IMR-90 (cell line): Measurements from ENCODE around the gene UXS1.

Source experiments
- BHLHE40 ChIP-seq: fragments of 150-350 bp; IDR thresholded peaks from 2 replicates; pipeline ENCODE4 v1.6.1; 2016; ENCODE audit warnings: mild to moderate bottlenecking, low read depth, low read length
- CTCF ChIP-seq: conservative IDR thresholded peaks from 2 replicates; pipeline ENCODE4 v1.5.1; 2012; ENCODE audit warnings: mild to moderate bottlenecking, low read depth, low read length, improper control_type of control experiment
- FOS ChIP-seq: fragments of 150-350 bp; IDR thresholded peaks from 2 replicates; pipeline ENCODE4 v1.6.1; 2016; ENCODE audit warnings: low read depth, low read length
- MAFK ChIP-seq: IDR thresholded peaks from 2 replicates; pipeline ENCODE4 v1.6.1; 2012; ENCODE audit warnings: low read depth, low read length, improper control_type of control experiment
- MXI1 ChIP-seq: IDR thresholded peaks from 2 replicates; pipeline ENCODE4 v1.6.1; 2012; ENCODE audit warnings: low read depth, mild to moderate bottlenecking, low read length, moderate library complexity, borderline replicate concordance
- POLR2A ChIP-seq: IDR thresholded peaks from 2 replicates; pipeline ENCODE4 v1.6.1; 2012; ENCODE audit warnings: mild to moderate bottlenecking, low read depth, low read length
- RAD21 ChIP-seq: IDR thresholded peaks from 2 replicates; pipeline ENCODE4 v1.6.1; 2012; ENCODE audit warnings: low read length, improper control_type of control experiment
- RFX5 ChIP-seq: IDR thresholded peaks from 2 replicates; pipeline ENCODE4 v1.8.0; 2012; ENCODE audit warnings: low read depth, mild to moderate bottlenecking, low read length, moderate library complexity

- TF ChIP-seq MXI1: no peak
- TF ChIP-seq RFX5: no peak
- no peak for TF ChIP-seq CTCF
- no peak for TF ChIP-seq MAFK
- no peak for TF ChIP-seq POLR2A
- no peak for TF ChIP-seq BHLHE40
- TF ChIP-seq RAD21: no peak
- TF ChIP-seq FOS: no peak
These were observed 34.0 kb downstream of the UXS1 start for GRCh38 chr2:106159866-106160785.
